Cortex of kidney (tissue), 1 donor: ENCODE data around the gene P2RX7.
"Not testable (repeated sequence)": the region's sequence is repeated elsewhere in the genome, so short reads cannot be mapped to it uniquely, and the experiment has no call there.

Source experiments
- DNase-seq: peaks from one replicate; lab custom pipeline; 2025; lab: John Stamatoyannopoulos, UW

The P2RX7 gene

GRCh38 chr12:121205491-121205890 is 72.8 kb downstream of the P2RX7 start:
- no peak for DNase-seq

DNA sequence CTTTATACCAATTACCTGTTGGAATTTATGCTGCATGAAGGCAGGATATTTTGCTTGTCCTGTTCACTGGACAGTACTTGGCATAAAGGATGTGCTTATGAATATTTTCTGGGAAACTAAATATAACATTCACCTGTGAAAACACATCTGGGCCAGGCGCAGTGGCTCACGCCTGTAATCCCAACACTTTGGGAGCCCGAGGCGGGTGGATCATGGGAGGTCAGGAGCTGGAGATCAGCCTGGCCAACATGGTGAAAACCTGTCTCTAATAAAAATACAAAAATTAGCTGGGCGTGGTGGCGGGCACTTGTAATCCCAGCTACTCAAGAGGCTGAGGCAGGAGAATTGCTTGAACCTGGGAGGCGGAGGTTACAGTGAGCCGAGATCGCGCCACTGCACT is 75.9 kb downstream of the P2RX7 start:
- DNase-seq = not testable (repeated sequence)

- DNase-seq = no peak
Observed at GRCh38 chr12:121209221-121209620, 76.5 kb downstream of the P2RX7 start.

DNA sequence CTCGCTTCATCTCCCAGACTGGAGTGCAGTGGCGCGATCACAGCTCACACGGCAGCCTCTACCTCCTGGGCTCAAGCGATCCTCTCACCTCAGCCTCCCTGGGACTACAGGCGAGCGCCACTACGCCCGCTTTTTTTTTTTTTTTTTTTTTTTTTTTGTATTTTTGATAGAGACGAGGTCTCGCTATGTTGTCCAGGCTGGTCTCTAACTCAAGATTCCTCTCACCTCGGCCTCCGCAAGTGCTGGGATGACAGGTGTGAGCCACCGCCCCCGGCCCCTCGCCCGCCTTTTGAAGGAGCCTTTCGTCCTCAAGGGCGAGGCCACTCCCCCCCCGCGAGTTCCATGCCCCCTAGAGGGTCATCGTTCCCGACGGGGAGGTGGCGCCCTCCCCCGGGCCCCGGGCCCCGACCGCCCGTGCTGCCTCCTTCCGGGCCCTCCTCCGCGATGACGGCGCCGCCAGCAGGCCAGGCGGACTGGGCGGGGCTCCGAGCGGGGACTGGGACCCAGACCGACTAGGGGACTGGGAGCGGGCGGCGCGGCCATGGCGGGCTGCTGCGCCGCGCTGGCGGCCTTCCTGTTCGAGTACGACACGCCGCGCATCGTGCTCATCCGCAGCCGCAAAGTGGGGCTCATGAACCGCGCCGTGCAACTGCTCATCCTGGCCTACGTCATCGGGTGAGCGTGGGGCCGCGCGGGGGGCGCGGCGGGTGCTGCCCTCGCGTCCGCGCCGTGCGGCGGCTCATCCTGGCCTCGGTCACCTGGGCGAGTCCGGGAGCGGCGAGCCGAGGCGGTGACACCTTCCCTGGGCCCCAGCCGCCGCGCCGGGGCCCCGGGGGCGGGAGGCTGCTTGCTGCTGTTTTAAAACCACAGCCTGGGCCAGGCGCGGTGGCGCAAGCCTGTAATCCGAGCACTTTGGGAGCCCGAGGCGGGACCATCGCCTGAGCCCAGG is 77.2 kb downstream of the P2RX7 start, which contains the start of gene P2RX4:
TSS of gene P2RX4 (plus strand) at position 506 of the 949 bp plus-strand sequence. CDS start at position 542, 36 bp downstream.
- no peak for DNase-seq

GRCh38 chr12:121212875-121213274 is 80.2 kb downstream of the P2RX7 start:
- DNase-seq = no peak

GRCh38 chr12:121214166-121214777 is 81.6 kb downstream of the P2RX7 start:
- DNase-seq = no peak

GRCh38 chr12:121214855-121215745 is 82.4 kb downstream of the P2RX7 start:
- no peak for DNase-seq

DNA sequence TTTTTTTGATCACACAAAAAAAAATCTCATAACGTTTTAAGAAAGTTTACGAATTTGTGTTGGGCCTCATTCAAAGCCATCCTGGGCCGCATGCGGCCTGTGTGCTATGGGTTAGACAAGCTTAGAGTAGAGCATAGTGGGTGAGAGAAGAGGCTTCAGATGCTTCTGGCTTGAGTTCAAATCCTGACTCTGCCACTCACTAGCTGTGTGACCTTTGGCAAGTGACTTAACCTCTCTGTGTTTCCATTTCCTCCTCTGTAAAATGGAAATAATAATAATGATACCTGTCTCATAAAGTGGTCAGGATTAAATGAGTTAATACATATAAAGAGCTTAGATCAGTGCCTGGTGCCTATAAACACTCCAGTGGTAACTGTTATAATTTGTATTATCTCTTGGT is 83.4 kb downstream of the P2RX7 start:
- no peak for DNase-seq

- no peak for DNase-seq
Observed at GRCh38 chr12:121217063-121217462, 84.4 kb downstream of the P2RX7 start.

DNA sequence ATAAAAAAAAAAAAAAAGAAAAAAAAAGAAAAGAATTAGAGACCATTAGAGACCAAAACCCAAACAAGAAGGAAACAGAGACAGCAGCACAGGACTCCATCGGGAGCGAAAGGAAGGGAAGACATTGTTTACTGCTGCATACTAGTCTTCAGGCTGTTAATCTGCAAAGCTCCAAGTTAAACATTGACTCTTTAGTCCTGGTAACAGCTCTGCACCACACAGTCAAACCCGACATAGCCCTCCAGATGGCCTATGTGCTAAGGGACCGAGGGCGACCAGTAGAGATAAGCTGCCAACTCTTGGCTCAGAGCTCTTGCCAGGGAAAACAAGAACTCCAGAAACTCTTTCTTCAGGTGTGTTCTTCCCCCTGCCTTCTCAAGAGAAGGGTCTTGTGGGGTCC is 85.1 kb downstream of the P2RX7 start:
- DNase-seq = no peak

DNA sequence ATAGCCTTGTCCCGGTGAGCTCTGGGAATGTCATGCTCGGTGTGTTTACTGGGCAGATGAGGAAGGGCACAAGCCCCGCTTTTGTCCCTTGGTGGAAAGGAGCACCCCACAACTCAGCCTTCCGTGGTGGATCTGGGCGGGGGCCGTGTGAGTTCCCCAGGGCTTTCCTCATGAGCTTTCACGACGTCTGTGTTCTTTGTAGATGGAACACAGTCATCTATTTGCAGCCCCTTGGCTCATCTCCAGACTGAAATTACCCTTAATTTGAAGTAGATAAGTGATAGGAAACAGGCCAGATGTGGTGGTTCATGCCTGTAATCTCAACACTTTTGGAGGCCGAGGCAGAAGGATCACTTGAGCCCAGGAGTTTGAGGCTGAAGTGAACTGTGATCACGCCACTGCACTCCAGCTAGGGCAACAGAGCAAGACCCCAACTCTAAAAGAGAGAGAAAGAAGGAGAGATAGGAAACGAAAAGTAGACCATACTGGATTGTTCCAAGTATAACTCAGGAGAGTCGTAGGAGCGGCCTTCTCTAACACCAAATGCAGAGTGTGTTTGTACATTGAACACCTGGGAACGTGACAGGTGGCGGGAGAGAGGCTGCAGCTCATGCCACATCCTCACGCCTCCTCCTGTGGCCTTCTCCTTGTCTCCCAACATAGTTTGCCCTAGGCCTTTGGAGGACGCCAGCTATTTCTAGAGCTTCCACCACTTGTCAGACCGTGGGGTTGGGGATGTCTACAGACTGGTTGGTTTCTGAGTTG is 86.1 kb downstream of the P2RX7 start:
- DNase-seq = no peak

DNA sequence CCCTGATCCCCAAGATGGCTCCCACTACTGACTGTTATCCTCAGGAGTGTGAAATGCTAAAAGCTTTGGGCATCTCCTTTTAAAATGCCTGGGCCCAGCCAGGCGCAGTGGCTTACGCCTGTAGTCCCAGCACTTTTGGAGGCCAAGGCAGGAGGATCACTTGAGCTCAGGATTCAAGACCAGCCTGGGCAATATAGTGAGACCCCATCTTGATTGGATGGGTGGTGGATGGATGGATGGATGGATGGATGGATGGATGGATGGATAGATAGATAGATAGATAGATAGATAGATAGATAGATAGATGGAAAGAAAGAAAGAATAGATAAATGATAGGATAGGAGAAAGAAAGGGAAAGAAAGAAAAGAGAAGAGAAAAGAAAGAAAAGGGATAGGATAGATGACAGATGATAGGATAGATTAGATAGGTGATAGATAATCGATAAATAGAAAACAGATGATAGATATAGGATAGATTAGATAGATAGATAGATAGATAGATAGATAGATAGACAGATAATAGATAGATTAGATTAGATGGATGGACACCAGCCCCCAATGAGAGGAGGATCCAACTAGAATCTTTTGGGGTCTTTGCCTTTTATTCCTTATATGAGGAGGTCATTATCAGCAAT is 86.8 kb downstream of the P2RX7 start:
- DNase-seq = no peak

GRCh38 chr12:121222847-121223246 is 90.2 kb downstream of the P2RX7 start:
- DNase-seq = no peak

DNA sequence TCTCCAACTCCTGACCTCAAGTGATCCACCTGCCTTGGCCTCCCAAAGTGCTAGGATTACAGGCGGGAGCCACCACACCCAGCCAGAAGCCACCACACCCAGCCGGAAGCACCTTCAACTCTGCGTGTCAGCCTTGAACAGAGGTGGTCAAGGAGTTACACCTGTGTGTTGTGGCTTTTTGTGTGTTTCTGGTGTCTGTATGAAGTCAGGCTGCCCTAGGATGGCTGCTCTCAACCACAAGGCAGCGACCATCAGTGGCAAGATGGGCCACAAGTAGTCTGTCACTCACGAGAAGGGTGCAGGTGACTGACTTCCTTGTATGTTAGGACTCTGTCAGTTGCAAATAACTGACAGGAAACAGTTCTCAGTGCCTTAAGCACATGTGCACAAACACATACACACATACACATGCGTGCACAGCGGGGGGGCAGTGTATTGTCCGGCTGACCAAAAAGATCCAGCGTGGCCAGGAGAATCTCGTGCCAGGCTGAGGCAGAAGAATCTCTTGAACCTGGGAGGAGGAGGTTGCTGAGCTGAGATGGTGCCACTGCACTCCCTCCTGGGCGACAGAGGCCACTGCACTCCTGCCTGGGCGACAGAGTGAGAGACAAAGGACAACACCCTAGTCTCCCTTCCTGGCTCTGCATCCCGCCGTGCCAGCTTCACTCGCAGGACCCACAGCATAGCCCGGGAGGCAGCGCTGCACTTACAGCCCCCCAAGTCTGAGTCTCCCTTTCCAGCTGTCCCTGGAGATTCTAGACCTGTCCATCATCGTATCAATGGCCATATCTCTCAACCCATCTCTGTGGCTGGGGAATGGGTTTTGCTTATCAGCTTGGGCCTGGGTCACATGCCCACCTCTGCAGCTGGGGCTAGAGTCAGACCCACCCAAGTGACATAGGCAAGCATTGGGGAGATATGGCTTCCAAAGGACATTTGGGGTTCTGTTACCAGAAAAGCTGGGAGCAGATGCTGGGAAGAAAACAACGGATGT is 90.9 kb downstream of the P2RX7 start:
- DNase-seq = no peak

DNA sequence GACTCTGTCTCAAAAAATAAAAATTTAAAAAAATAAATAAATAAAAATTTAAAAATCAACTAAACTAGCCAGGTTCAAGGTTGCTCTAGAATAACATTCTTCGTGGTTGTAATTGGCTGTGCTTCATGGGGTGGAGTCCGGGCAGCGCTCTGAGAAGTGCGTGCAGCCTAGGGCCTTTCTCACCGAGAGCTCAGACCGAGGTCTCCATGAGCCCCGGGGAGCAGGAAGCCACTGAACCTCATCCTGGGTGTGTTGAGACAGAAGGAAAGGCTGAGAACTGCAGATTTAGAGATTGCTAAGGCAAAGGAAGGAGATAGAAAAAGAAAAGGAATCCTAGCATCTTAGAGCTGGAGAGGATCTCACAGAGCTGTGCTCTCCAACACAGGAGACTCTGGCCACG is 91.9 kb downstream of the P2RX7 start:
- no peak for DNase-seq

DNA sequence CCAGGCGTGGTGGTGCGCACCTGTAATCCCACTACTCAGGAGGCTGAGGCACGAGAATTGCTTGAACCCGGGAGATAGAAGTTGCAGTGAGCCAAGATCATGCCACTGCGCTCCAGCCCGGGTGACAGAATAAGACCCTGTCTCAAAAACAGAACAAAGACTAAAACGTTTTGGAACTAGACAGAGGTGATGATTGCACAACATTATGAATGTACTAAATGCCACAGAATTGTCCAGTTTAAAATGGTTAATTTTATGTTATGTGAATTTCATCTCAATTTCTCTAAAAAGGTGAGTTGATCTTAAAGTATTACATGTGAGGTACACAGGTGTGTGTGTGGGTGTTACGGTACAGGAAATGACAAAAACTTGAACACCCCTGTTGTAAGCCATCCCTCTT is 93.7 kb downstream of the P2RX7 start:
- DNase-seq = no peak

GRCh38 chr12:121226871-121227270 is 94.2 kb downstream of the P2RX7 start:
- DNase-seq = not testable (repeated sequence)

DNA sequence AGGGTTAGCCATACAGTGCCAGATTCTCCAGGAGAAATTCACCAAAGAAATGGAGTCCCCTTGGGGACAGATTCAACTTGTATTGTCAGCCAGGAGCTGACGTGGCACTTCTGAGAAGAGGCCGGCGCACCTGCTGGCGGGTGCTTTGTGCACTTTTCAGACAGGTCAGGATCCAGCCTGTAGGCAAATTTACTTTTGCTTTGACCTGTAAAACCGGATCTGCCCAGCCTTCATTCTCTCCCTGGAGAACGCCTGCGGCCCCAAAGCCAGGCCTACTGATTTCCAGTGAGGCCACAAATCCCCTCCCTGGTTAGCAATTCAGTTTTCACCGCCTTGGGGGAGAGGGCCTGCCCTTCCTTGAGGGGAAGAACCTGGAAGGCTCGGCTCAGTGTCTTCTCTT is 94.6 kb downstream of the P2RX7 start:
- no peak for DNase-seq

DNA sequence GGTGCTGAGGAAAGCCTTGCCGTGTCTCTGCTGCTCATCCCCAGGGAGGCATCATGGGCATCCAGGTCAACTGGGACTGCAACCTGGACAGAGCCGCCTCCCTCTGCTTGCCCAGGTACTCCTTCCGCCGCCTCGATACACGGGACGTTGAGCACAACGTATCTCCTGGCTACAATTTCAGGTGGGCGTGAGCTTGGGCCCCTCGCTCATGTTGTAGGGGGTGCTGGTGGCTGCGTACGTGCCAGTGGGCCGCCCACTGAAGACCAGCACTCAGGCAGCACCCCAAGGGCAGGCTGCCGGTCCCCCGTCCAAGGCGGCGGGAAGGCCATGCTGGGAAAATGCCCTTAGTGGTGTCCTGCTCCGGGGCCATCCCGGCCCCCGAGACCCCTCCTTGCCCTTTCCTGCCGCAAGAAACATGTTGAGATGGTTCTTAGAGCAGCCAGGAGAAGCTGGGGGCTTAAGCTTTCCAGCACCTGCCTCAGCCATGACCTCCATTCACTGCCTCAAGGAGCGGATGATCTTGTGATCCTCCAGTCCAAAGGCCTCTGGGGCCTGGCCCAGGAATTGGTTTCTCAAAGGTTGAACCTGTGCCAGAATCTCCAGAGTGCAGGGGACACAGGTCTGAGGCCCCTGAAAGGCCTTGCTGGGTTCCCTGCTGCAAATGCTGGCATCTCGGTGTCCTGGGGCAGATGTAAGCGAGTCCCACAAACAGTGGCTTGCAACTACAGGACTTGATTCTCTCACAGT is 96.4 kb downstream of the P2RX7 start:
- no peak for DNase-seq
